CD4-positive, alpha-beta memory T cell (primary cell): Measurements from ENCODE around the gene PLOD1. TPM values are rescaled to one million over a fixed set of nuclear protein-coding genes. Genes with fewer than 3 reads are reported as not detected.

Source experiments
- CTCF ChIA-PET: fragments of 350-600 bp; sonication (Branson Sonifier 250); formaldehyde crosslinking; loops from one replicate; lab custom pipeline; 2021; ENCODE audit warnings: inconsistent platforms; ENCODE audit not compliant: partially characterized antibody; lab: Charles Lee
- POLR2A ChIA-PET: fragments of 350-600 bp; sonication (Branson Sonifier 250); formaldehyde crosslinking; loops from one replicate; lab custom pipeline; 2021; ENCODE audit not compliant: partially characterized antibody; lab: Charles Lee
- DNase-seq, 5 donors: peaks; one replicate each; pipeline versions ENCODE4 v3.0.0 to v3.0.0-alpha.2; 2020 to 2022; ENCODE audit warnings: mixed read lengths in 1 of 5
- H3K27ac ChIP-seq: one replicate; pipeline ENCODE4 v1.7.0; 2013; ENCODE audit warnings: low read depth, low read length
- H3K27me3 ChIP-seq: 2 replicates; pipeline ENCODE4 v1.7.0; 2013; ENCODE audit warnings: mild to moderate bottlenecking, low read length, moderate library complexity; ENCODE audit not compliant: insufficient read depth
- H3K36me3 ChIP-seq: 2 replicates; pipeline ENCODE4 v1.7.0; 2013; ENCODE audit warnings: mild to moderate bottlenecking, low read length, moderate library complexity; ENCODE audit not compliant: insufficient read depth
- H3K4me1 ChIP-seq: 2 replicates; pipeline ENCODE4 v1.7.0; 2013; ENCODE audit warnings: mild to moderate bottlenecking, low read length, moderate library complexity; ENCODE audit not compliant: insufficient read depth
- H3K4me3 ChIP-seq, 2 donors: one replicate each; pipeline ENCODE4 v1.7.0; 2013; ENCODE audit warnings: low read length in 2 of 2, mild to moderate bottlenecking in 1 of 2
- H3K9me3 ChIP-seq, 2 donors: one replicate each; pipeline ENCODE4 v1.7.0; 2013; ENCODE audit warnings: low read length in 2 of 2, control low read depth in 1 of 2; ENCODE audit not compliant: control insufficient read depth in 1 of 2
- H3K27ac Mint-ChIP-seq, 7 donors: one replicate each; pipeline ENCODE4 v1.8.0; 2020 to 2021; ENCODE audit warnings: mixed read lengths in 7 of 7, mild to moderate bottlenecking in 6 of 7, inconsistent platforms in 3 of 7, moderate library complexity in 3 of 7
- H3K27me3 Mint-ChIP-seq, 2 donors: one replicate each; pipeline ENCODE4 v1.8.0; 2020 to 2021; ENCODE audit warnings: mixed read lengths in 2 of 2
- H3K36me3 Mint-ChIP-seq, 2 donors: one replicate each; pipeline ENCODE4 v1.8.0; 2020 to 2021; ENCODE audit warnings: mixed read lengths in 2 of 2, inconsistent platforms in 1 of 2, mild to moderate bottlenecking in 1 of 2
- H3K4me1 Mint-ChIP-seq, 4 donors: one replicate each; pipeline ENCODE4 v1.8.0; 2020 to 2021; ENCODE audit warnings: mixed read lengths in 4 of 4, mild to moderate bottlenecking in 1 of 4
- H3K4me3 Mint-ChIP-seq, 8 donors: one replicate each; pipeline ENCODE4 v1.8.0; 2020 to 2021; ENCODE audit warnings: mixed read lengths in 8 of 8, mild to moderate bottlenecking in 7 of 8, moderate library complexity in 6 of 8, inconsistent platforms in 3 of 8
- H3K9me3 Mint-ChIP-seq, 8 donors: one replicate each; pipeline ENCODE4 v1.8.0; 2020 to 2021; ENCODE audit warnings: mixed read lengths in 8 of 8, mild to moderate bottlenecking in 5 of 8, inconsistent platforms in 3 of 8, moderate library complexity in 1 of 8
- intact Hi-C: fragments of 100-400 bp; cut with micrococcal nuclease; formaldehyde crosslinking; loops from one replicate; pipeline ENCODE4 v1.15.1; 2023
- polyA plus RNA-seq, 2 donors: library from polyadenylated mRNA; unstranded; fragments of 300-500 nt; fragmentation: Illumina TruSeq; gene quantifications; one replicate each; pipeline ENCODE4 v1.2.3, GENCODE V29; 2021
- total RNA-seq, 2 experiments: library from RNA; stranded (reverse); gene quantifications; one replicate each; pipeline ENCODE4 v1.2.3, GENCODE V29; 2021

Gene PLOD1
- total and polyA plus RNA-seq, 4 experiments from 2014 or later = 2.5 to 3.6 (median 2.8) TPM

- peaks cover 7% of the 10 kb centered on the region for H3K36me3 ChIP-seq
- peaks cover 14 to 25% of the 10 kb centered on the region in 2 donors for H3K36me3 Mint-ChIP-seq
- peak overlapping the region in 1 of 7 donors; percentile 75 for H3K27ac Mint-ChIP-seq
- H3K27me3 Mint-ChIP-seq = no peaks in the 10 kb centered on the region
- H3K4me1 Mint-ChIP-seq = peaks cover 22 to 49% (median 32%) of the 10 kb centered on the region in 4 donors
- POLR2A ChIA-PET = interaction anchor here (1.0 to 2.3 kb wide), 4 partner anchors 8 to 54 kb away, joined by 4 to 84 read pairs (median 5); partner anchors contain the start of genes MFN2 and PLOD1
- DNase-seq = peak in 1 of 5 donors; percentile 47
- intact Hi-C loops = loop anchor here (1.0 kb wide), 3 partner anchors 8 to 54 kb away; partner anchors contain the start of genes MFN2 and PLOD1
- no peaks in the 10 kb centered on the region for H3K27me3 ChIP-seq
- peaks cover 32% of the 10 kb centered on the region for H3K4me1 ChIP-seq
- H3K9me3 ChIP-seq = no peaks in the 10 kb centered on the region
- no peak overlapping the region for H3K27ac ChIP-seq
- H3K4me3 ChIP-seq = no peak overlapping the region
- peaks cover 0 to 3% (median 0%) of the 10 kb centered on the region in 8 donors for H3K9me3 Mint-ChIP-seq
- CTCF ChIA-PET = no interaction called here
- no peak overlapping the region for H3K4me3 Mint-ChIP-seq
Measured at GRCh38 chr1:11925938-11926292, 8.6 kb upstream of the PLOD1 start.

- no peak overlapping the region for H3K27ac ChIP-seq
- POLR2A ChIA-PET = interaction anchor here (12.0 kb wide), 1 partner anchor 19 kb away, joined by 116 read pairs; no protein-coding TSS in a partner anchor
- H3K27me3 ChIP-seq = no peaks in the 10 kb centered on the region
- intact Hi-C loops = no loop called here
- Mint-ChIP-seq H3K36me3 (peaks cover 9 to 18% of the 10 kb centered on the region in 2 donors), H3K9me3 (peaks cover 0 to 3% (median 0%) of the 10 kb centered on the region in 8 donors), H3K27me3 (no peaks in the 10 kb centered on the region), H3K27ac (peak overlapping the region in 3 of 7 donors; percentile 37 to 58 (median 41)), H3K4me3 (peak overlapping the region in 6 of 8 donors; percentile 40 to 72 (median 54)), H3K4me1 (peaks cover 20 to 31% (median 25%) of the 10 kb centered on the region in 4 donors)
- no peak overlapping the region for H3K4me3 ChIP-seq
- DNase-seq = no peak
- H3K9me3 ChIP-seq = no peaks in the 10 kb centered on the region
- CTCF ChIA-PET = no interaction called here
- H3K36me3 ChIP-seq = no peaks in the 10 kb centered on the region
- H3K4me1 ChIP-seq = peaks cover 23% of the 10 kb centered on the region
Measured at GRCh38 chr1:11927866-11928592, 6.5 kb upstream of the PLOD1 start.

GRCh38 chr1:11929849-11930248 lies 4.7 kb upstream of the PLOD1 start:
- Mint-ChIP-seq H3K9me3 (peaks cover 0 to 3% (median 0%) of the 10 kb centered on the region in 8 donors), H3K4me1 (peaks cover 4 to 13% (median 10%) of the 10 kb centered on the region in 4 donors), H3K27me3 (no peaks in the 10 kb centered on the region), H3K36me3 (peaks cover 0 to 2% of the 10 kb centered on the region in 2 donors), H3K4me3 (peak overlapping the region in 1 of 8 donors; percentile 20), H3K27ac (no peak overlapping the region)
- Histone ChIP-seq H3K27ac (no peak overlapping the region), H3K9me3 (no peaks in the 10 kb centered on the region), H3K27me3 (no peaks in the 10 kb centered on the region), H3K4me1 (peaks cover 13% of the 10 kb centered on the region), H3K36me3 (no peaks in the 10 kb centered on the region), H3K4me3 (no peak overlapping the region)
- ChIA-PET POLR2A (interaction anchor here (12.0 kb wide), 1 partner anchor 21 kb away, joined by 116 read pairs; no protein-coding TSS in a partner anchor), CTCF (no interaction called here)
- intact Hi-C loops = no loop called here
- DNase-seq = no peak

GRCh38 chr1:11930571-11931445 lies 3.7 kb upstream of the PLOD1 start:
- CTCF ChIA-PET = no interaction called here
- peaks cover 14% of the 10 kb centered on the region for H3K4me1 ChIP-seq
- Mint-ChIP-seq H3K4me3 (no peak overlapping the region), H3K27ac (no peak overlapping the region), H3K9me3 (peaks cover 0 to 3% (median 0%) of the 10 kb centered on the region in 8 donors), H3K4me1 (peaks cover 3 to 11% (median 8%) of the 10 kb centered on the region in 4 donors), H3K27me3 (no peaks in the 10 kb centered on the region), H3K36me3 (peaks cover 0 to 1% of the 10 kb centered on the region in 2 donors)
- no peaks in the 10 kb centered on the region for H3K9me3 ChIP-seq
- DNase-seq = no peak
- no peak overlapping the region for H3K4me3 ChIP-seq
- no peak overlapping the region for H3K27ac ChIP-seq
- POLR2A ChIA-PET = interaction anchor here (12.0 kb wide), 1 partner anchor 22 kb away, joined by 116 read pairs; no protein-coding TSS in a partner anchor
- intact Hi-C loops = no loop called here
- no peaks in the 10 kb centered on the region for H3K27me3 ChIP-seq
- H3K36me3 ChIP-seq = no peaks in the 10 kb centered on the region

- no peak overlapping the region for H3K27ac Mint-ChIP-seq
- no peak for DNase-seq
- H3K36me3 Mint-ChIP-seq = no peaks in the 10 kb centered on the region
- no peaks in the 10 kb centered on the region for H3K36me3 ChIP-seq
- no peak overlapping the region for H3K4me3 Mint-ChIP-seq
- no peaks in the 10 kb centered on the region for H3K27me3 Mint-ChIP-seq
- no peaks in the 10 kb centered on the region for H3K9me3 ChIP-seq
- H3K4me1 ChIP-seq = peaks cover 11% of the 10 kb centered on the region
- no peaks in the 10 kb centered on the region for H3K9me3 Mint-ChIP-seq
- no peak overlapping the region for H3K4me3 ChIP-seq
- H3K27me3 ChIP-seq = no peaks in the 10 kb centered on the region
- POLR2A ChIA-PET = interaction anchor here (12.0 kb wide), 1 partner anchor 23 kb away, joined by 116 read pairs; no protein-coding TSS in a partner anchor
- CTCF ChIA-PET = no interaction called here
- no peak overlapping the region for H3K27ac ChIP-seq
- intact Hi-C loops = no loop called here
- H3K4me1 Mint-ChIP-seq = peaks cover 0 to 6% (median 1%) of the 10 kb centered on the region in 4 donors
Measured at GRCh38 chr1:11931845-11932244, 2.7 kb upstream of the PLOD1 start.

- Mint-ChIP-seq H3K9me3 (no peaks in the 10 kb centered on the region), H3K27me3 (no peaks in the 10 kb centered on the region), H3K4me3 (peak overlapping the region; percentile 82 to 90 (median 84)), H3K36me3 (no peaks in the 10 kb centered on the region), H3K4me1 (peaks cover 0 to 5% (median 0%) of the 10 kb centered on the region in 4 donors), H3K27ac (peak overlapping the region in 1 of 7 donors; percentile 53)
- Histone ChIP-seq H3K27me3 (no peaks in the 10 kb centered on the region), H3K36me3 (no peaks in the 10 kb centered on the region), H3K27ac (peak overlapping the region; percentile 47), H3K4me1 (peaks cover 11% of the 10 kb centered on the region), H3K9me3 (no peaks in the 10 kb centered on the region), H3K4me3 (peak overlapping the region; percentile 33 to 67)
- CTCF ChIA-PET = no interaction called here
- intact Hi-C loops = no loop called here
- POLR2A ChIA-PET = interaction anchor here (1.0 to 12.0 kb wide), 4 partner anchors 9 to 45 kb away, joined by 3 to 116 read pairs (median 6); partner anchors contain the start of genes KIAA2013 and MFN2
- DNase-seq = no peak
Measured at GRCh38 chr1:11935057-11935412, 518 bp downstream of the PLOD1 start.
